ENCODE results near the gene RNF40.

GRCh38 chr16:30760001-30760559 is 2.0 kb upstream of the RNF40 start:
- TF ChIP-seq CTCF (IDR thresholded peaks at IDR 0.05) (no peak), POLR2AphosphoS5 (IDR thresholded peaks at IDR 0.05; ENCODE audit: low read depth, low read length) (no peak; the same call in 1 of the 2 replicates), REST (IDR thresholded peaks at IDR 0.05; ENCODE audit: insufficient read depth in 1 of 2, low read depth in 2 of 2, low read length in 1 of 2) (no peak)
